Caco-2 (cell line): ENCODE data around the gene KLHL24. TPM values are rescaled to one million over a fixed set of nuclear protein-coding genes. Genes with fewer than 3 reads are reported as not detected.

Source experiments
- BruUV-seq: library from RNA; stranded (reverse); fragments of 400-500 nt; replicated peaks from 2 replicates; lab custom pipeline; 2021; lab: Mats Ljungman, UMichigan
- CTCF ChIA-PET: fragments of 300-600 bp; sonication (Branson Sonifier 250); formaldehyde crosslinking; loops from one replicate; lab custom pipeline; 2022; ENCODE audit warnings: antibody characterized with exemption; lab: Charles Lee
- POLR2A ChIA-PET: fragments of 300-600 bp; sonication (Branson Sonifier 250); formaldehyde crosslinking; loops from one replicate; lab custom pipeline; 2022; ENCODE audit warnings: antibody characterized with exemption; lab: Charles Lee
- DNase-seq, 2 experiments: peaks; one replicate each; pipeline versions ENCODE4 v3.0.0 to v3.0.0-alpha.2; 2020 to 2022
- H3K27me3 ChIP-seq: replicated peaks from 2 replicates; pipeline ENCODE4 v1.6.0; 2011; ENCODE audit warnings: low read length; ENCODE audit not compliant: control insufficient read depth, insufficient read depth
- H3K36me3 ChIP-seq: 2 replicates; pipeline ENCODE4 v1.5.1; 2011; ENCODE audit warnings: low read length; ENCODE audit not compliant: control insufficient read depth, insufficient read depth
- H3K4me1 ChIP-seq: fragments of 250-450 bp; sonication (Bioruptor Pico); 2 replicates; pipeline ENCODE4 v1.5.1; 2020; ENCODE audit warnings: mild to moderate bottlenecking
- H3K4me3 ChIP-seq: 2 replicates; pipeline ENCODE4 v1.5.1; 2011; ENCODE audit warnings: low read depth, mild to moderate bottlenecking, control low read depth, low read length
- H3K9me3 ChIP-seq: fragments of 250-450 bp; sonication (Bioruptor Pico); 2 replicates; pipeline ENCODE4 v1.5.1; 2020; ENCODE audit warnings: mild to moderate bottlenecking, moderate library complexity
- H3K27ac Mint-ChIP-seq: one replicate; pipeline ENCODE4 v1.8.0; 2022; ENCODE audit warnings: mixed read lengths; ENCODE audit not compliant: unreplicated experiment
- H3K27me3 Mint-ChIP-seq: one replicate; pipeline ENCODE4 v1.8.0; 2022; ENCODE audit warnings: mixed read lengths; ENCODE audit not compliant: insufficient read depth, unreplicated experiment
- H3K36me3 Mint-ChIP-seq: one replicate; pipeline ENCODE4 v1.8.0; 2022; ENCODE audit warnings: mild to moderate bottlenecking, mixed read lengths; ENCODE audit not compliant: insufficient read depth, unreplicated experiment
- H3K4me1 Mint-ChIP-seq: one replicate; pipeline ENCODE4 v1.8.0; 2022; ENCODE audit warnings: low read depth, mixed read lengths; ENCODE audit not compliant: unreplicated experiment
- H3K4me3 Mint-ChIP-seq: one replicate; pipeline ENCODE4 v1.8.0; 2022; ENCODE audit warnings: mild to moderate bottlenecking, moderate library complexity, mixed read lengths; ENCODE audit not compliant: unreplicated experiment
- H3K9me3 Mint-ChIP-seq: one replicate; pipeline ENCODE4 v1.8.0; 2022; ENCODE audit warnings: mixed read lengths; ENCODE audit not compliant: unreplicated experiment
- CTCF ChIP-seq, 2 experiments: fragments of 200-600 bp in 1 of 2; IDR thresholded peaks; 1 replicate in 1 of 2; 2 replicates in 1 of 2; pipeline versions ENCODE4 v1.5.1 to v1.8.0; 2011 to 2022; ENCODE audit warnings: antibody characterized with exemption in 1 of 2, control low read depth in 1 of 2, inconsistent platforms in 1 of 2, low read depth in 1 of 2, low read length in 1 of 2, mild to moderate bottlenecking in 1 of 2, moderate library complexity in 1 of 2; ENCODE audit not compliant: insufficient read depth in 1 of 2, severe bottlenecking in 1 of 2, unreplicated experiment in 1 of 2
- intact Hi-C: fragments of 100-400 bp; cut with micrococcal nuclease; formaldehyde crosslinking; loops from one replicate; pipeline ENCODE4 v1.10.0; 2022; ENCODE audit not compliant: unreplicated experiment
- total RNA-seq: library from RNA; stranded (reverse); gene quantifications from 2 replicates; pipeline ENCODE4 v1.2.3, GENCODE V29; 2022

Gene KLHL24
- total RNA-seq, 1 experiment from 2014 or later: 17.6 TPM

- BruUV-seq: no TSS peak
- DNase-seq: peak in 1 of 2 experiments; percentile 41
- Histone ChIP-seq H3K4me1 (no peaks in the 10 kb centered on the region), H3K27me3 (no peaks in the 10 kb centered on the region), H3K36me3 (no peaks in the 10 kb centered on the region), H3K4me3 (no peak overlapping the region), H3K9me3 (no peaks in the 10 kb centered on the region)
- no peaks in the 10 kb centered on the region for H3K27me3 Mint-ChIP-seq
- POLR2A ChIA-PET: no interaction called here
- H3K9me3 Mint-ChIP-seq: no peaks in the 10 kb centered on the region
- H3K4me1 Mint-ChIP-seq: peaks cover 7% of the 10 kb centered on the region
- no peak overlapping the region for H3K4me3 Mint-ChIP-seq
- intact Hi-C loops: no loop called here
- CTCF ChIA-PET: interaction anchor here (0.5 kb wide), 1 partner anchor 147 kb away, joined by 3 read pairs; no protein-coding TSS in a partner anchor
- H3K36me3 Mint-ChIP-seq: no peaks in the 10 kb centered on the region
- H3K27ac Mint-ChIP-seq: no peak overlapping the region
- TF ChIP-seq CTCF (IDR thresholded peaks at IDR 0.05; ENCODE audit: insufficient read depth in 1 of 2, low read depth in 1 of 2, low read length in 1 of 2, severe bottlenecking in 1 of 2, unreplicated experiment in 1 of 2): no peak
Observed at GRCh38 chr3:183626877-183627594, 8.4 kb upstream of the KLHL24 start.

GRCh38 chr3:183629546-183630301, 5.7 kb upstream of the KLHL24 start:
- CTCF ChIA-PET: no interaction called here

More at GRCh38 chr3:183629546-183630301, 5.7 kb upstream of the KLHL24 start:
- TF ChIP-seq CTCF (IDR thresholded peaks at IDR 0.05; ENCODE audit: insufficient read depth in 1 of 2, low read depth in 1 of 2, low read length in 1 of 2, severe bottlenecking in 1 of 2, unreplicated experiment in 1 of 2): no peak
- POLR2A ChIA-PET: no interaction called here
- H3K27me3 ChIP-seq: no peaks in the 10 kb centered on the region
- Mint-ChIP-seq H3K9me3 (no peaks in the 10 kb centered on the region), H3K27ac (no peak overlapping the region), H3K4me3 (no peak overlapping the region), H3K27me3 (no peaks in the 10 kb centered on the region), H3K36me3 (no peaks in the 10 kb centered on the region), H3K4me1 (peaks cover 7% of the 10 kb centered on the region)
- no TSS peak for BruUV-seq
- no peaks in the 10 kb centered on the region for H3K9me3 ChIP-seq
- intact Hi-C loops: no loop called here
- no peaks in the 10 kb centered on the region for H3K36me3 ChIP-seq
- no peaks in the 10 kb centered on the region for H3K4me1 ChIP-seq
- no peak for DNase-seq
- H3K4me3 ChIP-seq: no peak overlapping the region
